ENCODE measurements around the gene HDAC3. TPM values are rescaled to one million over a fixed set of nuclear protein-coding genes. Genes with fewer than 3 reads are reported as not detected.

HDAC3 gene
- 78.2 and 88.4 TPM in 2 replicates for total RNA-seq (2014; rRNA removed; shearing (Covaris generic))

DNA sequence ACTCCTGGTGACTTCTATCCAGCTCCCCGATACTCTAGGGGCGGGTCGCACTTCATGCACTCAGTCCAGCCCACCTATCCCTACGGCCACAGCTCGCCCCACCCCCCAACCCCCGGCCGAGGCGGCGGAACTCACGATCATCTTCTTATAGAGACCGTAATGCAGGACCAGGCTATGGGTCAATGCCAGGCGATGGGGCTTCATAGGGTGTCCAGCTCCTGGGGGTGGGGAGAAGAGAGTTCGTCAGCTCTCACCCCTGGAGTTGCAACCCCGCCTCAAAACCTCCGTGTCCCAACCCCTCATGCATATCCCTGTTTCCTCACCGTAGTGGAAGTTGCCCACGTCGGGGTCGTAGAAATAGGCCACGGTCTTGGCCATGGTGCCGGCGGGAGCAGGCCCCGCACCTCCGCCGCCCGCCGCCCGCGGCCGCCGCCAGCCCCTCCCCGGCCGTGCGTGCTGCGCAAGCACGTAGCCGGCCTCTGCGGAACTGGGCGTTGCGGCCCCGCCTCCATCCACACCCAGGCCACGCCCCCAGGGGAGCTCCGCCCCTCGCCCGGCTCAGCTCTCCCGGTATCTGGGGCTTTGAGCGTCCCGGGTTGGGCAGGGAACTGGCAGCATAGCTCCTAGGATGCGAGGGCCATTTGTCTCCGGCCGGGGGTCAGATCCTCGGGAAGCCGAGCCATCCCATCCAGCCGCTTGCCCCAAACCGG, at the start of gene HDAC3, which contains the start of gene RELL2:
Gene HDAC3, minus strand, starts transcription at position 437 of the 710 bp plus-strand sequence. Its CDS starts 59 bp downstream, at position 378.
Gene RELL2, plus strand, starts transcription at position 585 of the 710 bp plus-strand sequence. CDS start 1,229 bp downstream, outside the sequence.
- DNase-seq (ENCODE audit: low read depth), result peak; percentile 87

DNA sequence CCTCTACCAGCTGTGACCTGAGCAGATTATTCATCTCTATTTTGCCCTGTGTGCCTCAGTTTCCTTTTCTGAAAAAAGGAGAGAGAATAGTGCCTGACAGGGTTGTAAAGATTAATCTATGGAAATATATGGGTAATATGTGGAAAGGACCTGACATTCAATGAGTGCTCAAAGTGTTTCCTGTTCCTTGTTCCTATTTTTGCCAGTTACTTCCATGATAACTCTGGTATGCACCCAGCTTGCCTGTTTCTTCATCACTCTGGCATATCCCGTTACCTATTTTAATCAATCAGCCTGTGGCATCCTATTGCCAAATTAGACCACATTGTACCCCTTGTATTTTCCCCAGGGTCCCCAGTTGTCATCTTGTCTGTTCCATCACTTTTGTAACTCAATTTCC, 48.9 kb upstream of the HDAC3 start:
- DNase-seq (ENCODE audit: low read depth), result no peak

DNA sequence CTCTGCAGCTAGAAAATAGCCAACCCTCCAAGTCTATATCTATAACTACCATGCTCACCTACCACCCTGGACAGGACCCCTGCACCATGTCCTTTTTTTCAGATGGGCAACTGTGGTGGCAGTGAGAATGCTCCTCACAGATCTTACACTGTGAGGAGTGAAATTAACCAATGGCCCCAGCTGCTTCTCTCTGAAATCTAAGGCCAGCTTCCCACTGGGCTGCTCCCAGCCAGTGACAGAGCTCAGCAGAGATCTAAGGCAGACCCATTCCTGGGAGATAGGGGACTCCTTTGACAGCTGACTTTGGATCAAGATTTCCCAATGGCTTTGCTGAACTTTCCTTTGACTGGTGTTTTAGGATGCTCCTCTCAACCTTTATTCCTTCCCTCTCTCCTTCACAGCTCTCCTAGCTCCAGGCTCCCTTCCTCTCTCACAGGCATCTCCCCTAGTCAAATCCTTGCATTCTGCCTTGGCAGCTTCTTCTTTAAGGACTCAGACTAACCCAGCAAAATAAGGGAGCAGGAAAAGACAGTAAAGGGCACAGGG, 47.0 kb upstream of the HDAC3 start:
- DNase-seq (ENCODE audit: low read depth), result no peak

DNA sequence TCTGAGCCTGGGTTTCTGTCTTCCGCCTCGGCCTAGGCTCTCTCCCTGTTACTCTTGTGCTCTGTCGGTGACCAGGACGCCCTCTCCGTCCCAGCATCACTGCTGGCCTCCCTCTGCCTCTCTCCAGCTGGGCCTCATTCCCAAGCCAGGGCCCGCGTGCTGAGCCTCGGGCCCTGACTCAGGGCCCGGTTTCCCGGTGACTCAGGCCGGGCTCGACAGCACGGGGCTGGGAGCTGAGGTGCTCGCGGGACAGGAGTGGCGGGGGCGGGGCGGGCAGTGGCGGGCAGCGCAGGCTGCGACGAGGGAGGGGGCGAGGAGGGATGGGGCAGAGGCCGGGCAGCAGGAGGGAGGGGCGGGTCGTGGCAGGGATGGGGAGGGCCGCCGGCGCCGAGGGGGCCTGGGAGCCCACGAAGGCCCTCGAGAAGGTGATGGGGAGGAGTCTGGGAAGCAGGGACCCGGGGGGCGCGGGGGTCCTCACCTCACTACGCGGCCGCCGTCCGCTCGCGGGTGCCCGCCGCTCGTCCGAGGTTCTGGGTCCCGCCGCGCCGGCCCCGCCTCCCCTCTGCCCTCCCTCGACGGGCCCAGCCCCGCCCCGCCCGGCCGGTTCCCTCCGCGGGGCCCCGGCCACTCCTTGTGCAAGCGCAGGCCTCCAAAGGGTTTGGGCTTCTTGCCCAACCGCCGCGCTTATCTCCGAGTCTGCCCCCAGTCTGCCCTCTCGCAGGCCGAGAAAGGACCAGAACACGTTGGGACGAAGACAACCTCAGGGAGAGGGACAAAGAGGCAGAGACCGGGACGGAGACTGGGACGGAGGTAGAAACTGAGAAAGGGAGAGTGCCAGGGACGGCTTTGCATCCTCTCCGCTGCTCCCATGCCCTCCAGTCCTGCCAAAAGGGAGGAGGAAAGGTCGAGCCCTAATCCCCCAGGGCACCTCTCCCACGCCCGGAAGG, 45.3 kb upstream of the HDAC3 start, which contains the start of gene ARAP3:
Gene ARAP3, minus strand, starts transcription at position 536 of the 947 bp plus-strand sequence. CDS start 1,744 bp downstream, outside the sequence.
- DNase-seq (ENCODE audit: low read depth), result peak; percentile 87

DNA sequence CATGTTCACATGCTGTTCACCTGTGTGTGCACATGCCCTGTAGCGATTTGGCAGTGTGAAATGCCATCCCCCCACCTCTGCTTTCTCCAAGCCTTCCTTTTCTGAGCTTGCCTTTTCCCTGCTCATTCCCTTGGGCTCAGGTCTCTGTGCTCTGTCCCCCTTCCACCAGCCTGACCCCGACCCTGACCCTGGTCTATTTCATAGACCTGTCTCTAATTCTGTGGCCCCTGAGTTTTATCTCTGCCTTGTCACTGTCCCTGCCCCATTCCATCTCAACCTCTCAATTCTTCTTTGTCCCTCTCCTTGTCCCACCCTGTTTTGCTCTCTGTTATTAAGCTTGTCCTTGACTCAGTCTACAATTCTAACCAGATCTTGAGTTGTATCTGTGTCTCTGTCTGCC, 44.6 kb upstream of the HDAC3 start:
- no peak for DNase-seq (ENCODE audit: low read depth)

DNA sequence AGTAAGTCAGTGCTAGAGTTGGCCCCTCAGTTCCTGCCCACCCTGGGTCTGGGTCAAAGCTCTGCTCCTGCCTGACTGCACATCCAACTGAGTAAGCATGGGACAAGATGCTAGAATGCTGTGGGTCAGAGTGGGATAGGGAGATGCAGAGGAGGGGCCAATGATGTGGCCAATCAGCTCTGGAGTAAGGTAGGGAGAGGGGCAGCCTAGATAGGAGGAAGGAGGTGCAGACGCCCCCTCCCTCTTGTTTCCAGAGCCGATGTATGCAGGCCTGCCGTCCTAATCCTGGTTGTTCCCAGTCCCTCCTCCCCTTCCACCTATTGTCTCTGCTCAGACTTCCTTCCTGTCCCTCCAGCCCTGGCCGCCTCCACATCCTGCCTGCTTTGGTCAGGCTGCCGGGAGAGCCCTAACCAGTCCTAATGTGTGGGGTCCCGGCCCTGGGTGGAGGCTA, 44.1 kb upstream of the HDAC3 start:
- DNase-seq (ENCODE audit: low read depth), result peak; percentile 32

DNA sequence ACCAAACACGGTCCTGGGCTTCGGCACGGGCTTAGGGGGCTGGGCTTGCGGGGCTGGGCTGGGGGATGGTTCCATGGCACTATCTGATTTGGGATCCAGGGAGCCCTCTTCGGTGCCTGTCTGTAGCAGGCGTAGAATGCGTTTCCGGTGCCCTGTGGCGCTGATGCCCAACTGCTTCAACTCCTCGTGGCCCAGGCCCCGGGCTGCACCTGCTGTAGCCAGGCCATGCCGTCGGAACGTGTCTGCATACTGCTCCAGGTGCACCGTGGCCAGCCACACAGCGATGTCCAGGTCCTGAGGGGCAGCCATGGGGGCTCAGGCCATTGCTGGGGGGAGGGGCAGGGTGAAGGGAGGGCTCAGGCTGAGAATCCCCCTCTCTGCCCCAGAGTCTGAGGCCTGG, 43.5 kb upstream of the HDAC3 start:
- DNase-seq (ENCODE audit: low read depth), result no peak

DNA sequence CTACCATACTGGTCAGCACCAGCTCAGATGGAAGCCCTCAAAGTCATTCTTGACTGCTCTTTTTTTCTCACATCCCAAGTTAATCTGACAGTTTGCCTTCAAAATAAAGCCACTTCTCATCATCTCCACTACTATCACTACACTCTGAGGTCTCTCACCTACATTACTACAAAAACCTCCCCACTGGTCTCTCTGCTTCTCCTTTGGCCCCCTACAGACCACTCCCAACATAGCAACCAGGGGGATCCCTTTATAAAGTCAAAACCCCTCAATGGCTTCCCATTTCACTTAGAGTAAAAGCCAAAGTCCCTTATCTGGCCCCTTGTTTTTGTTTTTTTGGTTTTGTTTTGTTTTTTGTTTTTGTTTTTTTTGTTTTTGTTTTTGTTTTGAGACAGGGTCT, 40.8 kb upstream of the HDAC3 start:
- DNase-seq (ENCODE audit: low read depth), result no peak

DNA sequence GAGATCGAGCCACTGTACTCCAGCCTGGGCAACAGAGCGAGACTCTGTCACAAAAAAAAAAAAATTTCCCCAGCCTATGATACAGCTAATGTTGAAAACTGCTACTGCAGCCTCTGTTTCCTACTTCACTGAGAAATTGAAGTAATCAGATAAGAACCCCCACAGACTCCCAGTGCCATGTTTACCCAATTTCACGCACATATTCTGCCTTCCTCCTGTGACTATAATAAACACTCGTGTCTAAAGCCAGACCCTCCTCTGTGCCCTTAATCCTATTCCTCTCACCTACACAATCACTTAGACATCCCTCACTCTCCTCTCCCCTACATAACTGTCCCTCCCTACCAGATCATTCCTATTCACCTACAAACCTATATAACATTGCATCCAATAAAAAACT, 39.0 kb upstream of the HDAC3 start:
- DNase-seq (ENCODE audit: low read depth), result no peak

DNA sequence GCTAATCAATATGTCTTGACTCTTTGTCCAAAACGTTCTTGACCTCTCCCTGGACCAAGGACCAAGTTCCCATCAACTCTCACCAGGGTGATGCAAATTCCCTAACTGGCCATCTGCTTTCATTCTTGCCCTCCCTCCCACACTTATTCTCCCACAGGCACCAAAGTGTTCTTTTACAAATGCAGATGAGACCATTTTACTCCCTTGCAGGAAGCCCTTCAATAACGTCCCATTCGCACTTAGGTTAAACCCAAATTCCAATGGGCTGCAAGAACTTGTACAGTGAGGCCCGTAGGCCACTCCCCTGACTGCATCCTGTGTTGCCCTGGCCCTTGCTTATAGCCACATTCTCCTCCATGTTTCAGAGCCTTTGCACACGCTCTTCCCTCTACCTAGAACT, 38.1 kb upstream of the HDAC3 start:
- DNase-seq (ENCODE audit: low read depth), result no peak

DNA sequence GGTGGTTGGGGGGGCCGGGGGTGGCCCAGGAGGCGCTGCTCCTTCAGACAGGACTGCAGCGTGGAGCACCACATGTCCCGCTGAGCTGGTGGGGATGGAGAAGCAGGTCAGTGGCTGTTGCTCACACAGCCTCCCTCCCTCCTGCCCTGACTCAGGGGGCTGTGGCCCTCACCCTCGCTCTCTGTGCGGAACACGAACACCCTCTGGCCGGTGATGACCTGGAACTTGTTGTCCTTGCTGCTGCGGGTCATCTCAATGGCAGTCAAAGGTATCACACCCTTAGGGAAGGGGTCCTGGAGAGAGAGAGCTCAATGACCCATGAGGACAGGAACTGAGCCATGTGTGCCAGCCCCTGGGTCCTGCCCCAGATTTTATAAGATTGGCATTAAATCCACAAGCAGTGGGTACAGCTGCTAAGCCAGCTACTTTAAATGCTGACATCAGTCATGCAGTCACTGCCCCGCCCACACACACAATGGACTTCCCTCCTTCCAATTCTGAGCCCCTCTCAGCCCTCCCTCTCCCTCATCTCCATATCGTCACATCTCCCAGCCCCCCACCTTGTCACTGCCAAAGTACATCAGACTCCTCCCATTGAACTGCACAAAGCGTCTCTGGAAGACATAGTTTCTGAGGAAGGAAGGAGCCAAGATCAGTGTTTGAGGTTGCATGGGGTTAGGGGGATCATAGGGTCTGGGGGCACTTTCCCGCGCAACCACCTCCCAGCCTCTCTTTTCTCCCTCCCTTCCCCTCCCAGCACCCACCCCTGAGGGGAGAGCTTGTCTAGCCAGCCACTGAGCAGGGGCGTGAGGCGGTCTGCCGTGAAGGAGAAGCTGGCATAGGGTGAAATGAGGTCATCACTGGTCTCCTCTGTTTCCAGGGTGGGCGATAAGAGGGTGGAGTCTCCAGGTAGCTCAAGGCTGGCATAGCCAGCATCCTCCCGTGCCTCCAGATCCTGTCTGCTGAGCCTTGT, 36.5 kb upstream of the HDAC3 start:
- DNase-seq (ENCODE audit: low read depth), result no peak

DNA sequence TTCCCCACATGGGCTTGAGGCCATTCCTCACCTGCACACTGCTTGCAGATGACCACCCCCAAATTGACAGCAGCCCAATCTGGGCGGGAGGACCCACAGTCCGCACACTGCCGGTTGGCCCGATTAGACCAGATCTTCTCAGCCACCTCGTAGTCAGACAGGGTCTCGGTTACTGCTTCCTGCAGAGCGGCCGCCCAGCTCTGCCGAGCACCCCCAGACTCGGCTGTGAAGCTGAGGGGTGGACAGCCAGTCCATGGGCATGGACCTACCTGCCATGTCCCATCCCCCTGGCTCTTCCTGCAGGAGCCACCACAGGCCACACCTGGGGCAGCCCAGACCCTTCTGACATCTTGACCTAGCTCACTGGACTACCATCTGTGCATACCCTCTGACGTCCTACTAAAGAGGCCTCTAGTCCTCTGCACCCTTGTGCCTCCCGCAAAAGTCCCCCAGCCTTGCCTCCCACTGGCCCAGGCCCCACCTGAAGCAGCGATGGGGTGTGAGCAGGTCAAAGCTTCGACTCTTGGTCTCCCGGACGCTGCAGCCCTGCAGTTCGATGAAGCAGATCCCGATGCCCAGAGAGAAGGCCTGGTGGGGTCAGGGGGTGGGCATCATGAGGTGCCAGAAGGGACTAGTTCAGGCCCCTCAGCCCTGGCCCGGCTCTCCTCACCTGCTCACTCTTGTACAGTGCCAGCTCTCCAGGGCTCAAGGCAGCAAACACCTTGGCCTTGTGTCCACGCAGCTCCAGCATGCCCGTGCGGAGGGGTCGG, 35.6 kb upstream of the HDAC3 start:
- DNase-seq (ENCODE audit: low read depth), result no peak

DNA sequence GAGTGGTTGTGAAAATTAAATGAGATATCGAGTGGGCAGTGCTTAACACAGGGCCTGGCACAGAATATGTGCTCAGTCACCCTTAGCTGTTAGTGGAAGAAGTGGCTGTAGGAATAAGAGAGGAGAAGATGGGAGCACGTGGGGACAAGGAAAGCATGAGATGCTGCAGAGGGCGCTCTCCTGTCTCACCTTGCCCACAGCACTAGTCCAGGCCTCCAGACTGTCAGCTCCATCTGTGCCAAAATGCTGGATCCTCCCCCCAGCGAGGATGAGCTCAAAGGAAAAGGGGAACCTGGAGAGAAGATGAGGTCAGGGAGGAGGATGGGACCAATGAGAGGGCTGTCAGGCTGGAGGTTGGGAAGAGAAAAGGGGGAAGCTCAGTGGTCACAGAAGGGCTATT, 32.9 kb upstream of the HDAC3 start:
- DNase-seq (ENCODE audit: low read depth), result no peak

DNA sequence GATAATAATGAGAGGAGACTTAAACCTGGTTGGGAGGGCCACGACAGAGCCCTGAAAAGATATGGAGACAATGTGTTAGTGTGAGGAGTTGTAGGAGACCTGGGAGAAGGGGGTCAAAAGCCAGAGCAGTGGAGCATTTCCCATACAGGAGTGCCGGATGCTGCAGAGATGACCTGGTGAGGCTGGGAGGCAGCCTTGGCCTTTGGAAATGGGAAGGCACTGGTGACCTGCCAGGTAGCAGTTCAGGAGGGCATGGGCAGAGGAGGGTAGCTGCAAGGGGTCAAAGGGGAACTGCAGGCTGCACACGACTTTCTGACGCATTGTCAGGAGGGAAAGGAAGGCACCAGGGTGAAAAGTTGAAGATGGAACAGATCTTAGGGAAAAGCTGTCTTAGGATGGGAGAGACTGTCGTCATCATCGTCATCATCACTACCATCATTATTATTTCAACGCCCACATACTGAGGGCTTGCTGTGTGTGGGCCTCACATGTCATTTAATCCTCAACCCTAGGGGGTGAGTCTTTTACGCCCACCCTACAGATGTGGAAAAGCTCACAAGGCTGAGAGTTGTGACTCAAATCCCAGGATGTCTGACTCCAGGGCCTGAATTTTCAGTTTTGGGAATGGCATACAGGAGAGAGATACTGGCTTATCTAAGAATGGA, 32.1 kb upstream of the HDAC3 start:
- DNase-seq (ENCODE audit: low read depth), result no peak

DNA sequence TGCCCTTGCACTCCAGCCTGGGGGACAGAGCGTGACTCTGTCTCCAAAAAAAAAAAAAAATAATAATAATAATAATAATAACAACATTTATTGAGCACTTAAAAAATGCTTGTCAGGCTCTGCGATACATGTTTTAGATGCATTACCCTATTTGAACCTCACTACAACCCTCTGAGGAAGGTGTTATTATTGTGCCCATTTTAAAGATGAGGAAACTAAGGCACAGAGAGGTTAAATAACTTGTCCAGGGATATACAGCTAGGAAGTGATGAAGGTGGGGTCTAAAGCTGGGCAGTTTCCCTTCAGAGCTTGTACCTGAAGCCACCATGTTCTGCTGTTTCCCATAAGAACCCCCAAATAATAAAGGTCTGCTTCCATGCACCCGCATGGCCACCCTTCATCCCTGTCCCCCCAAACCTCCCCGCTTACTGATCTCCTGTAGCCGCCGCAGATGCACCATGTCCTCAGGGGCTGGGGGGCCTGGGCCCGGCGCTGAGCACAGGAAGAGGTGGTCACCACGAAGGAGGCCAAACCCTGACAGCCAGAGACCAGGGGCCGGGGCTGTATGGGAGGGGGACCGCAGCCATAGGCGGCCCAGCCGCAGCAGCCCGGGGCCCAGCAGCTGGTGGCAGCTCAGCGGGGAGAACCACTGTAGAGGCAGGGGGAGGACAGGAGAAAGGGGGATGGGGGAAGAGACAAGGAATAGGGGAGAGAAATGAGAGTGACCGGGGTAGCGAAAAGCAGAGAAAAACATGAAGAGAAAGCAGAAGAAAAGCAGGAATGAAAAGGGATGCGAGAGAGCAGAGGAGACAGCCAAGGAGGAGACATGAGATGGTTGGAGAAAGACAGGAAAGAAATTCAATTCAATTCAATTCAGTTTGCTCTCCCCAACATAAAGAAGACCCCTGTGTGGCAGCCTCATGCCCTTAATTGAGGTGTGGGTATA, 29.6 kb upstream of the HDAC3 start:
- DNase-seq (ENCODE audit: low read depth), result no peak

DNA sequence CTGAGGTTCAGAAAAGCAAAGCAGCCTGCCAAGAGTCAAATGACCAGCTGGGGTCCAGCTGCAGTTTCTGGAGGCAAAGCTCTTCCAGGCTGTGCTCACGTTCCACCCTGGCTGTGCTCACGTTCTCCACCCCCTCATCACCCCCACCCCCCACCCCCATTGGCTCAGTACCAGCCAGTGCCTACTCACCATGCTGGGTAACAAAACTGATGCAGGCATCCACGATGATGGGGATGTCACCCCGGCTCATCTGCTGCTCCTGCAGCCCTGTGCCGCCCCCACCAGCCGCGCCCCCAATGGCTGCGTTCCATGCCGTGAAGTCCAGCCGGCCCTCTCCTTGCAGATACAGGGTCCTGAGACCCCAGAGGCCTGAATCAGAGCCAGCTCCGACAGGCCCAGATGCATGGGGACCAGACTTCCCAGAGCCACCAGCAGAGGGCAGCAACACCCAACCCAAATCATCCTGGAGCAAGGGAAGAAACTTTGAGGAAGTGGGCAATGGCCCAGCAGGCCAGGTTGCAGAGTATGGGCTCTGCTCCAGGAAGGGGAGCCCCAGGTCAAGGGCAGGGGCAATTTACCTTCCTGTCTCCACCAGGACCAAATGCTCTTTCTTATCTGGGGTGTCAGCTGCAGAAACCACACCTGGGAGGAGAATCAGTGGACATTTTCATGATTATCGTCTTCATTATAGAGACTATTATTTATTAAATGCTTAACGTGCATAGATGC, 28.2 kb upstream of the HDAC3 start:
- DNase-seq (ENCODE audit: low read depth), result peak; percentile 65

DNA sequence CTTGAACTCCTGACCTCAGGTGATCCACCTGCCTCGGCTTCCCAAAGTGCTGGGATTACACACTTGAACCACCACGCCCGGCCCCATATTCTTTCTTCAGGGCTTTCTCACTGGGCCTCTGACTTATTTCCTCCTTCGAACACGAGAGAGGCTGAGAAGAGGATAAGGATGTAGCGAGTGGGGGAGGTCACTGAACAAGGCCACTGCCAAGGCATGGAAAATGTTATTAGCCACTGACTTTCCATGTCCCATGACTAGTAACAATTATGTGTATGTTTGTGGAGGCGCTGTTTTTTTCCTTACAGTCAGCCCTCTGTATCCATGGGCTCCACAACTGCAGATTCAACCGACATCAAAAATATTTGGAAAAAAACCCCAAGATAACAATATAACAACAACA, 26.9 kb upstream of the HDAC3 start:
- DNase-seq (ENCODE audit: low read depth), result no peak

DNA sequence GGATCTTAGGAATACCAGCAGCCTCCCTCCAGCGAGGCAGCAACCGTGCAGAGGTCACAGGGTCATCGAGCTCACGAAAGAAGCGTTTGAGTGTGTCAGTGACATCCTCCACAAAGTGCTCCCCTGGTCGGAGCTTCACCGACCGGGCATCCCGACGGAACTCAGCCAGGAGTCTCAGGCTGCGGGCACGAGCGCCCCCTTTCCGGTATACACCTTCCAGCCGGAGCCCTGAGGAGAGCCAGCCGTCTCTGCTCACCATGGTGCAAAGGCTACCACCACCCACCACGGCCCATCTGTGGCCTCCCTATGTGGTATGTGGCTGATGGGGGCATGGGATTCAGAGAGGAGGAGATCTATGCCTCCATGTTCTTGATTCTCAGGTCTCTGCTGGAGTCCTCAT, 25.4 kb upstream of the HDAC3 start:
- DNase-seq (ENCODE audit: low read depth), result no peak
